SK-N-SH treated with all-trans-retinoic acid at 6 μM for 48 hours (cell line): ENCODE results near the gene CACNA2D3.
A peak's percentile ranks its signal among the peaks of the same experiment; 100 is the strongest.

Source experiments
- BACH2 ChIP-seq: fragments of 250-450 bp; sonication (Bioruptor Pico); IDR thresholded peaks from 2 replicates; pipeline ENCODE4 v1.9.0; 2021; ENCODE audit warnings: mild to moderate bottlenecking, borderline replicate concordance
- CSRNP3 ChIP-seq: fragments of 250-450 bp; sonication (Bioruptor Pico); IDR thresholded peaks from 2 replicates; pipeline ENCODE4 v1.5.1; 2021; ENCODE audit warnings: mild to moderate bottlenecking, moderate library complexity
- ESRRG ChIP-seq: fragments of 250-450 bp; sonication (Bioruptor Pico); IDR thresholded peaks from 2 replicates; pipeline ENCODE4 v1.6.1; 2021; ENCODE audit warnings: mild to moderate bottlenecking
- PPARA ChIP-seq: fragments of 250-450 bp; sonication (Bioruptor Pico); IDR thresholded peaks from 2 replicates; pipeline ENCODE4 v1.5.0; 2020; ENCODE audit warnings: mild to moderate bottlenecking, borderline replicate concordance
- RARB ChIP-seq: fragments of 250-450 bp; sonication (Bioruptor Pico); IDR thresholded peaks from 2 replicates; pipeline ENCODE4 v1.8.0; 2021; ENCODE audit warnings: mild to moderate bottlenecking, moderate library complexity
- SNAI2 ChIP-seq: fragments of 250-450 bp; sonication (Bioruptor Pico); IDR thresholded peaks from 2 replicates; pipeline ENCODE4 v1.5.0; 2020; ENCODE audit warnings: mild to moderate bottlenecking, moderate library complexity
- ZNF8 ChIP-seq: fragments of 450-650 bp; formaldehyde crosslinking; IDR thresholded peaks from 2 replicates; pipeline ENCODE4 v1.5.0; 2020; ENCODE audit warnings: mild to moderate bottlenecking, moderate library complexity

DNA sequence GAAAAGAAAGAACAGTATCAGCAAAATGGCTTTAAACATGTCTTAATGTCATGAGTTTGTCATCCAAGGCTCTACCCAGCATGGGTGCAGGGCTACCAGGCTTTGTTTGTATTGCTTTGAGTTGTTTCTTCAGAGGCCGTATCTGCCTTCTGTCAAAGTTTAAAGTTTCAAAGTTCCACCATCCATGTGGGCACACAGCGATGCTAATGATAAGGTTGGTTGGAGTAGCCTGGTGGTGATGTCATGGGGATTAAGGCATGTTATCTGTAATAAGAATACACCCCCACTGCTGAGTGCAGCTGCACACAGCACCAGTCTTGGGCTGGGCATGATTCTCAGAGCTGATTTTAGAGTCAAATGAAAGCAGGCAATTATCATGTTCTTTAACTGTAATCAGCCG lies 877.5 kb downstream of the CACNA2D3 start:
- no peak for TF ChIP-seq ZNF8 (CRISPR knock-in tag)
- no peak for TF ChIP-seq ESRRG (CRISPR knock-in tag)
- TF ChIP-seq SNAI2 (CRISPR knock-in tag), result 0 out of 2 replicates have a peak, but pooled peaks have one; percentile 15
- TF ChIP-seq CSRNP3, result no peak
- TF ChIP-seq PPARA (CRISPR knock-in tag), result no peak
- no peak for TF ChIP-seq RARB
- TF ChIP-seq BACH2, result no peak
